ENCODE results near the gene SIPA1L3.

SIPA1L3 gene

DNA sequence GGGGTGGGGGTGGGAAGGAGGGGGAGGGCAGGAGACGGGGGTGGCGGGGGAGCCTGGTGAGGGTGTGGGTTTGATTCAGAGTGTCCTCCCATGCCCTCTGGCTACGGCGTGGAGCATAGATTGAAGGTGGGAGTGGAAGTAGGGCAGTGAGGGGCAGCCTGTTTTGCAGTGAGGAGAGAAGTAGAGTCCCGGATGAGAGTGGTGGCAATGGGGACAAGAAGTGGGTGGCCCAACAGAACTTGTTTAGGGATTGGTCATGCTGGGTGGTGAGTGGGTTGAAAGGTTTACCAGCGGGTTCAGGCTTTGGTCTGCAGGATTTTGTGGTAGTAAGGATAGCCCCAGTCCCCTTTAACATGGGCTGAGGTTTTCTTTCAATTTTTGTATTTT, 35.5 kb downstream of the SIPA1L3 start:
- no peak for TF ChIP-seq Cebpa-rat (IDR thresholded peaks at IDR 0.05)
- Histone ChIP-seq H3K4me2 (no peak overlapping the region), H4K20me1 (peaks cover 16% of the 10 kb centered on the region; the same call in 1 of the 2 replicates), H3K9ac (no peak overlapping the region), H3K9me3 (no peaks in the 10 kb centered on the region), H3K27me3 (no peaks in the 10 kb centered on the region), H3K4me1 (no peaks in the 10 kb centered on the region), H3K4me3 (no peak overlapping the region), H3K27ac (no peak overlapping the region), H3K36me3 (peaks cover 24% of the 10 kb centered on the region)

DNA sequence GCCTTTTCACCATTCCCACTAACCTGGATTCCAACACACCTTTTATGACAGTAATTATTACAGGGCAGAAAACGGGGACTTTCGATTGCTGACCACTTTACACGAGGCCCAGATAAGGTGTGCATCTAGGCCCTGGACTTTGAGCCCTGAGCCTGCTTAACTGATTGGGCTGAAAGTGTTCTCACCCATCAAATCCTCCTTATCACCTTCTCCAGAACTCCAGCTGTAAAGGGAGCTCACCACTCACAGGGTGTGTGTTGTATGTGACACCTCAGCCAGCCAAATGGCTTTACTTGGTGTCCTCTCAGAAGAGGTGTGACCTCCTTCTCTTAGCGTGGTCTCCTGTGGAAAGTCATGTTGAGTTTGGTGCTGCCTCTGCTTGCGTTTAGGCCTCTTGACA, 36.5 kb downstream of the SIPA1L3 start:
- no peaks in the 10 kb centered on the region for H3K27me3 ChIP-seq
- no peak overlapping the region for H3K27ac ChIP-seq
- H3K9me3 ChIP-seq, result no peaks in the 10 kb centered on the region
- peaks cover 26% of the 10 kb centered on the region for H3K36me3 ChIP-seq
- no peak for TF ChIP-seq Cebpa-rat (IDR thresholded peaks at IDR 0.05)
- peaks cover 26% of the 10 kb centered on the region for H4K20me1 ChIP-seq
- H3K4me1 ChIP-seq, result no peaks in the 10 kb centered on the region
- no peak overlapping the region for H3K9ac ChIP-seq
- no peak overlapping the region for H3K4me2 ChIP-seq
- H3K4me3 ChIP-seq, result no peak overlapping the region

DNA sequence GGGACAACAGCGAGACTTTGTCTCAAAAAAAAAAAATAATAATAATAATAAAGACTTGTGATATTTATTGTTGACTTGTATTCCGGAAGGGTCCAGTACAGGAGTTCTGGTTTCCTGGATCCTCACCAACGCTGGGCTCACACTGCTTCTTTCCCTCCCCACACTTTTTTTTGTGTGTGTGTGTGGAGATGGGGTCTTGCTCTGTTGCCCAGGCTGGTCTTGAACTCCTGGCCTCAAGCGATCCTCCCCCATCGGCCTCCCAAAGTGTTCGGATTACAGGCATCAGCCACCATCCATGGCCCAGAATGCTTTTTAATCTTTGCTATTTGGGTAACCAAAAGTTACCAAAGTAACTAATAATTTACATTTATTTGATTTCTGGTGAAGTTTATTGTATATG, 39.1 kb downstream of the SIPA1L3 start:
- no peak for TF ChIP-seq Cebpa-rat (IDR thresholded peaks at IDR 0.05)
- Histone ChIP-seq H3K4me1 (0 out of 2 replicates have a peak, but pooled peaks cover 7% of the 10 kb centered on the region), H3K36me3 (peaks cover 38% of the 10 kb centered on the region; the same call in 1 of the 2 replicates), H3K9me3 (no peaks in the 10 kb centered on the region), H4K20me1 (peaks cover 38% of the 10 kb centered on the region), H3K27ac (no peak overlapping the region), H3K4me3 (no peak overlapping the region), H3K9ac (no peak overlapping the region), H3K27me3 (no peaks in the 10 kb centered on the region), H3K4me2 (no peak overlapping the region)

DNA sequence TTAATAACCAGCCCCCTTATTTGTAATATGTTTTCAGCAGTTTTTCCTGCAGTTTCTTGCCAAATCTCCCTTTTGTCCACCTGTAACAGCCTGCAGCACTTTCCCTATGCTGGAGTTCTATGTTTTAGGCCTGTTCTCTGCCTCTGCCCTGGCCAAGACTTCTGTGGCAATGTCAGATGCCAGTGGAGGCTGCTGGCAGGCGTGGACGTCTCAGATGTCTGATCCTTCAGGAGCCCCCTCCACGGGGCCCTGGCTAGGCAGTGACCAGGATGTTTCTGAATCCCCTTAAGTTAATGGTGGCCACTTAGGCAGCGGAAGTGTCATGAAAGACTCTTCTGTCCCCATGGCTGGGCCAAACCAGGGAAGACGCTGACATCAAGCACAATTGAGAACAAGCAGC, 40.8 kb downstream of the SIPA1L3 start:
- 0 out of 2 replicates have a peak, but pooled peaks cover 7% of the 10 kb centered on the region for H3K4me1 ChIP-seq
- H3K27ac ChIP-seq, result no peak overlapping the region
- H3K9ac ChIP-seq, result no peak overlapping the region
- no peaks in the 10 kb centered on the region for H3K27me3 ChIP-seq
- no peak for TF ChIP-seq Cebpa-rat (IDR thresholded peaks at IDR 0.05)
- no peaks in the 10 kb centered on the region for H3K9me3 ChIP-seq
- H4K20me1 ChIP-seq, result peaks cover 46% of the 10 kb centered on the region
- H3K4me3 ChIP-seq, result no peak overlapping the region
- no peak overlapping the region for H3K4me2 ChIP-seq
- peaks cover 37% of the 10 kb centered on the region; the same call in 1 of the 2 replicates for H3K36me3 ChIP-seq

GRCh38 chr19:37948362-37948761, 41.4 kb downstream of the SIPA1L3 start:
- H3K4me3 ChIP-seq, result no peak overlapping the region
- H3K9ac ChIP-seq, result no peak overlapping the region
- no peak overlapping the region for H3K4me2 ChIP-seq
- H3K4me1 ChIP-seq, result 0 out of 2 replicates have a peak, but pooled peaks cover 7% of the 10 kb centered on the region
- peaks cover 31% of the 10 kb centered on the region; the same call in 1 of the 2 replicates for H3K36me3 ChIP-seq
- H3K27me3 ChIP-seq, result no peaks in the 10 kb centered on the region
- H4K20me1 ChIP-seq, result peaks cover 43% of the 10 kb centered on the region
- H3K27ac ChIP-seq, result no peak overlapping the region
- no peak for TF ChIP-seq Cebpa-rat (IDR thresholded peaks at IDR 0.05)
- no peaks in the 10 kb centered on the region for H3K9me3 ChIP-seq

- Histone ChIP-seq H4K20me1 (peaks cover 34% of the 10 kb centered on the region), H3K4me1 (0 out of 2 replicates have a peak, but pooled peaks cover 7% of the 10 kb centered on the region), H3K4me2 (no peak overlapping the region), H3K27me3 (no peaks in the 10 kb centered on the region), H3K36me3 (peaks cover 29% of the 10 kb centered on the region; the same call in 1 of the 2 replicates), H3K9me3 (no peaks in the 10 kb centered on the region), H3K9ac (no peak overlapping the region), H3K27ac (no peak overlapping the region), H3K4me3 (no peak overlapping the region)
- no peak for TF ChIP-seq Cebpa-rat (IDR thresholded peaks at IDR 0.05)
These were observed 43.6 kb downstream of the SIPA1L3 start for GRCh38 chr19:37950471-37951175.

GRCh38 chr19:37951816-37952210, 44.8 kb downstream of the SIPA1L3 start:
- Histone ChIP-seq H3K4me3 (no peak overlapping the region), H3K36me3 (peaks cover 33% of the 10 kb centered on the region; the same call in 1 of the 2 replicates), H3K4me2 (no peak overlapping the region), H3K9ac (no peak overlapping the region), H3K9me3 (no peaks in the 10 kb centered on the region), H3K27ac (no peak overlapping the region), H4K20me1 (peaks cover 34% of the 10 kb centered on the region), H3K4me1 (0 out of 2 replicates have a peak, but pooled peaks cover 7% of the 10 kb centered on the region), H3K27me3 (no peaks in the 10 kb centered on the region)
- no peak for TF ChIP-seq Cebpa-rat (IDR thresholded peaks at IDR 0.05)

DNA sequence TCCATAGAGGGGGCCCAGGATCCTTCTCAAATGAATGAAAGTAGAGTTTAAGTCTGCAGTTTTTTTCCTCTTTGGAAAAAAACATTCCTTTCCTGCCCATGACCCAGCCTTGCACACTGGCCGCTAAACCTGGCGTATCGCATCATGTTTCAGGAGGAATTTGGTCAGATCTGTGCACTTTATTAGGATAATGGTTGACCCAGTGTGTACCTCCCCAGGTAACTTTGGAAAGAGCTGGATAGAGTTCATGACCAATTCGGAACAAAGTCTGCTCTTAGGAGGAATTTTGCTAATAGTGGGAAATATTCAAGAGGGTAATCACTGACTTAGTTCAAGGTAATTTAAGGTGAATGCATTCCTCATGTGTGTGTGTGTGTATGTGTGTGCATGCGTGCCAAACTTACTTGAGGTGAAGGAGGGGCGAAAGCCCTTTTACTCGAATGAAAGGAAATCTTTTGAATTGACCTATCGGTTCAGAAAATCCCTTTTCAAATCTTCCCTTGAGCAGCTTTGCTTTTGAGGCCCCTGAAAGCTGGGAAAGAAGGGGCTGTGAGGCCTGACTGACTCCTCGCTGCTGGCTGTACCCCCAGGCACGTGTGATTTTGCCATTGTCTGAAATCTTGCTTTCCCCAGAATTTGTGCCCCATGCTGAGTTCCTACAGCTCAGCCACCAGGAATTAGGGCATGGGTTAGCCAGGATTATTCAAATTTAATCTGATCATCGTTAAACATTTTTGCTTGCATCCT, 46.3 kb downstream of the SIPA1L3 start:
- no peak overlapping the region for H3K4me3 ChIP-seq
- TF ChIP-seq Cebpa-rat (IDR thresholded peaks at IDR 0.05), result no peak
- no peak overlapping the region for H3K9ac ChIP-seq
- H3K27me3 ChIP-seq, result no peaks in the 10 kb centered on the region
- peaks cover 12% of the 10 kb centered on the region for H3K9me3 ChIP-seq
- peaks cover 41% of the 10 kb centered on the region for H3K36me3 ChIP-seq
- H4K20me1 ChIP-seq, result peaks cover 26% of the 10 kb centered on the region
- H3K27ac ChIP-seq, result no peak overlapping the region
- no peak overlapping the region for H3K4me2 ChIP-seq
- 0 out of 2 replicates have a peak, but pooled peaks cover 7% of the 10 kb centered on the region for H3K4me1 ChIP-seq

DNA sequence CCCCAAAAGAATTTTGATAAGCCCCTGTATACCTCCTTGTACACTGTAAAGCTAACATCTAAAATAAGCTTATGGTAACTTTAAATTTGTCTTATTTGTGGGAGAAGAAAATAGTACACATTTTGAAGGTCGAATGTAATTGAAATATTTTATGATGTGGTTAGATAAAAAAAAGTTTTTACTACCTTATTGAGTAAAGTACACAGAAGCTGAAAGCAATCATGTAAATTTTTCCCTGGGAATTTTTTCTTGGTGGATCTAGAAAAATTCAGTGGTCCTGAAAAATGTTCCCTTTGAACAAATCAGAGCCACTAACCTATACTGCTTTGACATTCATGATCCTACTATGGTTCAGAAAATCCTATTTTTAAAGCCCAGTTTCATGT, 46.9 kb downstream of the SIPA1L3 start:
- H3K27me3 ChIP-seq, result no peaks in the 10 kb centered on the region
- peaks cover 35% of the 10 kb centered on the region for H3K36me3 ChIP-seq
- peaks cover 12% of the 10 kb centered on the region for H3K9me3 ChIP-seq
- peaks cover 9% of the 10 kb centered on the region for H3K4me1 ChIP-seq
- TF ChIP-seq Cebpa-rat (IDR thresholded peaks at IDR 0.05), result no peak
- H3K4me2 ChIP-seq, result no peak overlapping the region
- peaks cover 22% of the 10 kb centered on the region; the same call in 1 of the 2 replicates for H4K20me1 ChIP-seq
- no peak overlapping the region for H3K27ac ChIP-seq
- no peak overlapping the region for H3K4me3 ChIP-seq
- H3K9ac ChIP-seq, result no peak overlapping the region

DNA sequence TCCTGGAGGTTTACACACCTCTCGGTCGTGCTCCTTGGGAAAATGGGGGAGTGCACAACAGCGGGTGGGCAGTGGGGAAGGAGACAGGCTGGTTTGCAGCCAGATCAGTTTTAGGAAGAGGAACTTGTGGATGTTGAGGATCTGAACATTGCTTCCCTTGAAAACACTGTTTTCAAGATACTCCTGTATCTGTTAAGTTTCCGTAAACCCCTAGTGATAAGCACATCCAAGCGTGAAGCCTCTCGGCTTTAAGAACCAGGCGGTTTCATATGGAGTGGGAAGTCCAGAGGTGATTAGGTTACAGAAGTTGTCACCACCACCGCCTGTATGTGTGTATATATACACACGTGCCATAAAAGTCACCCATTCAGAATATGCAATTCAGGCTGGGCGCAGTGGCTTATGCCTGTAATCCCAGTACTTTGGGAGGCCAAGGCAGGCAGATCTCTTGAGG, 47.4 kb downstream of the SIPA1L3 start:
- peaks cover 14% of the 10 kb centered on the region for H3K4me1 ChIP-seq
- H3K36me3 ChIP-seq, result peaks cover 29% of the 10 kb centered on the region
- H3K4me2 ChIP-seq, result no peak overlapping the region
- TF ChIP-seq Cebpa-rat (IDR thresholded peaks at IDR 0.05), result no peak
- H3K4me3 ChIP-seq, result no peak overlapping the region
- no peaks in the 10 kb centered on the region for H3K27me3 ChIP-seq
- H3K9me3 ChIP-seq, result peaks cover 12% of the 10 kb centered on the region
- H3K9ac ChIP-seq, result no peak overlapping the region
- H3K27ac ChIP-seq, result no peak overlapping the region
- H4K20me1 ChIP-seq, result peaks cover 22% of the 10 kb centered on the region; the same call in 1 of the 2 replicates

Measured in BLaER1 (cell line).